ENCODE measurements around the gene RHBDF1.
"Not testable (repeated sequence)": the region's sequence is repeated elsewhere in the genome, so short reads cannot be mapped to it uniquely, and the experiment has no call there.

The RHBDF1 gene

GRCh38 chr16:59440-60059 is 12.9 kb downstream of the RHBDF1 start:
- Mint-ChIP-seq H3K27me3 (no peaks in the 10 kb centered on the region), H3K27ac (no peak overlapping the region), H3K9me3 (no peaks in the 10 kb centered on the region), H3K4me3 (no peak overlapping the region), H3K4me1 (peaks cover under 1% of the 10 kb centered on the region)
- no peak for ATAC-seq
- DNase-seq, result no peak

GRCh38 chr16:58491-59439 is 13.7 kb downstream of the RHBDF1 start:
- H3K27me3 Mint-ChIP-seq, result no peaks in the 10 kb centered on the region
- ATAC-seq (no peak), DNase-seq (no peak)
- H3K4me1 Mint-ChIP-seq, result peaks cover 7% of the 10 kb centered on the region
- no peak overlapping the region for H3K27ac Mint-ChIP-seq
- H3K9me3 Mint-ChIP-seq, result no peaks in the 10 kb centered on the region
- no peak overlapping the region for H3K4me3 Mint-ChIP-seq

- Mint-ChIP-seq H3K4me3 (no peak overlapping the region), H3K4me1 (peaks cover 7% of the 10 kb centered on the region), H3K9me3 (no peaks in the 10 kb centered on the region), H3K27me3 (no peaks in the 10 kb centered on the region), H3K27ac (no peak overlapping the region)
- ATAC-seq (no peak), DNase-seq (no peak)
Measured at GRCh38 chr16:57711-58110, 14.7 kb downstream of the RHBDF1 start.

GRCh38 chr16:56231-56927 is 16.1 kb downstream of the RHBDF1 start:
- H3K4me3 Mint-ChIP-seq, result no peak overlapping the region
- ATAC-seq (no peak), DNase-seq (no peak)
- H3K4me1 Mint-ChIP-seq, result peaks cover 16% of the 10 kb centered on the region
- H3K27ac Mint-ChIP-seq, result no peak overlapping the region
- no peaks in the 10 kb centered on the region for H3K27me3 Mint-ChIP-seq
- no peaks in the 10 kb centered on the region for H3K9me3 Mint-ChIP-seq

- ATAC-seq (no peak), DNase-seq (no peak)
- no peaks in the 10 kb centered on the region for H3K27me3 Mint-ChIP-seq
- peaks cover 23% of the 10 kb centered on the region for H3K4me1 Mint-ChIP-seq
- peak overlapping the region in 1 of 2 donors; percentile 60 for H3K4me3 Mint-ChIP-seq
- H3K27ac Mint-ChIP-seq, result no peak overlapping the region
- no peaks in the 10 kb centered on the region for H3K9me3 Mint-ChIP-seq
Measured at GRCh38 chr16:55571-56136, 16.8 kb downstream of the RHBDF1 start.

GRCh38 chr16:54237-54581 is 18.2 kb downstream of the RHBDF1 start:
- Mint-ChIP-seq H3K4me3 (peak overlapping the region; percentile 91 to 100), H3K27me3 (no peaks in the 10 kb centered on the region), H3K9me3 (no peaks in the 10 kb centered on the region), H3K27ac (peak overlapping the region; percentile 35 to 68), H3K4me1 (peaks cover 31% of the 10 kb centered on the region)
- ATAC-seq (no peak), DNase-seq (no peak)

- peaks cover 35% of the 10 kb centered on the region for H3K4me1 Mint-ChIP-seq
- peak; percentile 98 for DNase-seq
- H3K27ac Mint-ChIP-seq, result peak within 1 kb of the TSS; percentile 96 to 98
- H3K4me3 Mint-ChIP-seq, result peak within 1 kb of the TSS; percentile 91 to 100
- no peaks in the 10 kb centered on the region for H3K27me3 Mint-ChIP-seq
- peak; percentile 98 for ATAC-seq
- H3K9me3 Mint-ChIP-seq, result no peaks in the 10 kb centered on the region
Measured at GRCh38 chr16:53346-54236, 18.8 kb downstream of the RHBDF1 start, which contains the start of the genes POLR3K and SNRNP25. Gene POLR3K (minus strand): TSS chr16:53608. CDS start chr16:53586, 22 bp downstream. Gene SNRNP25 (plus strand): TSS chr16:53828. CDS start chr16:54017, 189 bp downstream.

- Mint-ChIP-seq H3K9me3 (no peaks in the 10 kb centered on the region), H3K27ac (peak overlapping the region in 1 of 2 donors; percentile 63), H3K4me1 (peaks cover 41% of the 10 kb centered on the region), H3K4me3 (peak overlapping the region; percentile 91 to 100), H3K27me3 (no peaks in the 10 kb centered on the region)
- no peak for ATAC-seq
- DNase-seq, result no peak
Measured at GRCh38 chr16:50769-51591, 21.5 kb downstream of the RHBDF1 start.

- Mint-ChIP-seq H3K27ac (no peak overlapping the region), H3K9me3 (no peaks in the 10 kb centered on the region), H3K4me3 (no peak overlapping the region), H3K4me1 (peaks cover 50% of the 10 kb centered on the region), H3K27me3 (no peaks in the 10 kb centered on the region)
- DNase-seq (no peak), ATAC-seq (no peak)
Measured at GRCh38 chr16:47234-47633, 25.2 kb downstream of the RHBDF1 start.

- H3K27me3 Mint-ChIP-seq, DNase-seq, H3K27ac Mint-ChIP-seq: not testable (repeated sequence)
Measured at GRCh38 chr16:46510-46909, 25.9 kb downstream of the RHBDF1 start.

GRCh38 chr16:45454-45853 is 27.0 kb downstream of the RHBDF1 start:
- Mint-ChIP-seq H3K4me3 (no peak overlapping the region), H3K4me1 (peaks cover 46% of the 10 kb centered on the region), H3K9me3 (no peaks in the 10 kb centered on the region), H3K27me3 (no peaks in the 10 kb centered on the region), H3K27ac (no peak overlapping the region)
- ATAC-seq (no peak), DNase-seq (no peak)

More at GRCh38 chr16:46510-46909, 25.9 kb downstream of the RHBDF1 start:
- not testable (repeated sequence) for ATAC-seq, H3K9me3 Mint-ChIP-seq, H3K4me3 Mint-ChIP-seq
- H3K4me1 Mint-ChIP-seq, result peaks cover 50% of the 10 kb centered on the region

GRCh38 chr16:44655-45054 is 27.8 kb downstream of the RHBDF1 start:
- no peaks in the 10 kb centered on the region for H3K27me3 Mint-ChIP-seq
- ATAC-seq (no peak), DNase-seq (no peak)
- H3K9me3 Mint-ChIP-seq, result no peaks in the 10 kb centered on the region
- no peak overlapping the region for H3K27ac Mint-ChIP-seq
- no peak overlapping the region for H3K4me3 Mint-ChIP-seq
- H3K4me1 Mint-ChIP-seq, result peaks cover 40% of the 10 kb centered on the region

- Mint-ChIP-seq H3K27me3 (no peaks in the 10 kb centered on the region), H3K27ac (no peak overlapping the region), H3K9me3 (no peaks in the 10 kb centered on the region), H3K4me1 (peaks cover 47% of the 10 kb centered on the region), H3K4me3 (no peak overlapping the region)
- DNase-seq, result no peak
- ATAC-seq, result no peak
Measured at GRCh38 chr16:43294-43693, 29.1 kb downstream of the RHBDF1 start.

GRCh38 chr16:42691-43090 is 29.7 kb downstream of the RHBDF1 start:
- Mint-ChIP-seq H3K9me3 (no peaks in the 10 kb centered on the region), H3K4me1 (peaks cover 50% of the 10 kb centered on the region), H3K27me3 (no peaks in the 10 kb centered on the region), H3K4me3 (no peak overlapping the region), H3K27ac (no peak overlapping the region)
- no peak for ATAC-seq
- no peak for DNase-seq
